HG02759 (cell line): Measurements from ENCODE around the gene DLG5.
"Not testable (repeated sequence)": the region's sequence is repeated elsewhere in the genome, so short reads cannot be mapped to it uniquely, and the experiment has no call there.

Experiments used
- ATAC-seq: cut with Tn5 transposase; IDR thresholded peaks from one replicate; pipeline ENCODE4 v1.9.1; 2021; ENCODE audit warnings: mild to moderate bottlenecking, moderate library complexity; ENCODE audit not compliant: unreplicated experiment

DLG5 gene

GRCh38 chr10:77773631-77774426 lies 152.7 kb downstream of the DLG5 start:
- ATAC-seq, result no peak

- not testable (repeated sequence) for ATAC-seq
These were observed 153.5 kb downstream of the DLG5 start for GRCh38 chr10:77772852-77773600.

- no peak for ATAC-seq
These were observed 154.7 kb downstream of the DLG5 start for GRCh38 chr10:77771851-77772250.

- no peak for ATAC-seq
These were observed 155.1 kb downstream of the DLG5 start for GRCh38 chr10:77771450-77771849.

GRCh38 chr10:77770868-77771175 lies 155.7 kb downstream of the DLG5 start:
- no peak for ATAC-seq

GRCh38 chr10:77770081-77770867 lies 156.3 kb downstream of the DLG5 start:
- no peak for ATAC-seq

- no peak for ATAC-seq
These were observed 158.5 kb downstream of the DLG5 start for GRCh38 chr10:77768039-77768438.

GRCh38 chr10:77763453-77764430 lies 162.8 kb downstream of the DLG5 start:
- no peak for ATAC-seq

- not testable (repeated sequence) for ATAC-seq
These were observed 168.1 kb downstream of the DLG5 start for GRCh38 chr10:77758406-77758805.

GRCh38 chr10:77756319-77757232 lies 170.0 kb downstream of the DLG5 start:
- peak; percentile 52 for ATAC-seq

GRCh38 chr10:77746047-77746707 lies 180.4 kb downstream of the DLG5 start:
- ATAC-seq, result no peak

- ATAC-seq, result no peak
These were observed 182.3 kb downstream of the DLG5 start for GRCh38 chr10:77744245-77744644.

- ATAC-seq, result no peak
These were observed 184.4 kb downstream of the DLG5 start for GRCh38 chr10:77742172-77742571.

- no peak for ATAC-seq
These were observed 184.8 kb downstream of the DLG5 start for GRCh38 chr10:77741746-77742145.
